ENCODE data around the gene PPARGC1A. TPM values are rescaled to one million over a fixed set of nuclear protein-coding genes. Genes with fewer than 3 reads are reported as not detected.
A peak's percentile ranks its signal among the peaks of the same experiment; 100 is the strongest.

PPARGC1A gene
- total RNA-seq, 2 donors from 2014 or later: 20.7 to 27.7 TPM

DNA sequence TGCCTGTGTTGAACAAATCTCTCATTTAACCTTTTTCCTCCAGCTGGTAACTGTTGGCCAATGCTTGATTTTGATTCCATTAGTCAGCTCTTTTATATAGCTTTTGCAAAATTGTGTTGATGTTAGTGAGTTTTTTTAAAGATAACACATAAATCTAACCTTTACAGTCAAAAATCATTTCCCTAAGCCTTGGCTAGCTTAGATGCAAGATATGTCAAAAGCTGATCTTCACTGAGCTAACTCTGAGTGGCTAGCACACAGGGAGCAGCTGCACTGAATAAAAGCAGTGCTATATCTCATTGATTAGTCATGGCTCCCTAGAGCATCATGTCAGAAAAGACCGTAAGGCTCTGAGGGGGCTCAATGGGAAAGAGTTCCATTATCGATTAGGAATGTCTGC lies 78.7 kb downstream of the PPARGC1A start:
- intact Hi-C loops (cut with DNase I): no loop called here
- no peak for DNase-seq (ENCODE audit: low spot score)

DNA sequence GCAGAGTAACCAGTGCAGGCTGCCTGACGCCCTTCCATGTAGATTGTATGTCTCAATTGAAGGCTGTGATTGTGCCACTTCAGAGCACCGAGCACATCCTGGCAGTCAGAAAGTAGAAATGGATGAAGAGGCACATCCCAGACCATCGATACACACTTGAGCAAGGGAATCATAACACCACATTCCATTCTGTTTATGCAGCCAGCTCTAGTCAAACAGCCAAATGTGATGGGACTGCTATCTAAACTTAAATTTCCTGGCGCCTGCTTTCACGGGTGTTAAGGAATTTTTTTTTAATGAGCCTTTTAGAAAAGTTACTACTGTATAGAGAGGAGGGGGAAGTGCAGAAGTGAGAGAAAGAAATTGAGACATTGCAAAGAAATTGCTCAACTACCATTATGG lies 84.4 kb downstream of the PPARGC1A start:
- DNase-seq (ENCODE audit: low spot score): no peak
- intact Hi-C loops (cut with DNase I): no loop called here

DNA sequence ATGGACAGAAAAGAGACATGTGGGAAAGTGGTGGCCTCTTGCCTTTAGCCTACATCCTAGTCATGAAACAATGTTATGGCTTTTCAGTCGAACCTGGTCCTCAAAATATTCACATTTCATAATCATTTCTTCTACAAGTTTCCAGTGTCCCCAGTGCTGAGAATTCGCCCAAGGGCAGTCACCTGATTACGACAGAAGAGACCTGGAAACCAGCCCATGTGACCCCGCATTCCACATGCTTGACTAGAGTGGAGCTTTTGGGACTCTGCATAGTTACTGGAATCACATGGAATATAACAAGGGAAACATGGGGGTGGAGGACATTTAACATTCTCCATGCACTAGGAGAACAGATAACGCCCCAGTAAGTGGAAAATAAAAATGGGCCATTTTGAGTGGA lies 100.1 kb downstream of the PPARGC1A start:
- intact Hi-C loops (cut with DNase I): no loop called here
- DNase-seq (ENCODE audit: low spot score): peak; percentile 94

DNA sequence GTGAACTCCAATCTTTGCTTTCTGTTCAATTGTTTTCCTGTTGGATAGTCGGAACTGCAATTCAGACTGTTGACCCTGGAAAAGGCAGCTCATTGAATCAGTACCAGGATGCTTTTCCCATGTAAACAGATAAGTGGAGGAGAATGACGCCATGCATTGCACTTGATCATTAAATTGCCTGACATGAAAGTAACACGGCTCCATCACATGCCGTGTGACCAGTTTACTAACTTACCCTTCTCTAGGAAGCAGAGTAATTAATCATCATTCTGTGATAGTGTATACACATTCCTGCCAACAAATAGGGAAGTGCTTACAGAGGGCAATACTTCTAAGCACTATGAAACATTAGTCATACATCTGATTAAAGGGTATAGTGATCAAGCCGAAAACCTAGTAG lies 101.4 kb downstream of the PPARGC1A start:
- intact Hi-C loops (cut with DNase I): no loop called here
- no peak for DNase-seq (ENCODE audit: low spot score)

DNA sequence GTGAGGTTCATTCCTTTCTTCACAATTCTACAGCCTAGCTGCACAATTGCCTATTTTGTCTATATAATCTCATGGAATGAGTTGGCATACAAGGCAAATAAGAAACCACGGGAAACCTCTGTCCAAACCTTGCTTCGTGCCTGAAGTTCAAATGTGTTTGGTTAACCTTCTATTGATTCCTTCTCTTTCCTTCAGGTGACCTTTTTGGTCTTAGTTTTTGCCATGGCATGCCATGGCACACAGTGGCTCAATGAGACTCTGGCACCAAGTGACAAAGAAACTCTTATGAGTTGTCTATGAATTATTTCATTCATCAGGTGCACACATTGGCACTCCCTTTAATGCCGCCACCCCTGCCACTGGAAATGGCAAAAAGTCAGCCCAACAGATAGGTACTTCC lies 101.8 kb downstream of the PPARGC1A start:
- intact Hi-C loops (cut with DNase I): no loop called here
- DNase-seq (ENCODE audit: low spot score): no peak

DNA sequence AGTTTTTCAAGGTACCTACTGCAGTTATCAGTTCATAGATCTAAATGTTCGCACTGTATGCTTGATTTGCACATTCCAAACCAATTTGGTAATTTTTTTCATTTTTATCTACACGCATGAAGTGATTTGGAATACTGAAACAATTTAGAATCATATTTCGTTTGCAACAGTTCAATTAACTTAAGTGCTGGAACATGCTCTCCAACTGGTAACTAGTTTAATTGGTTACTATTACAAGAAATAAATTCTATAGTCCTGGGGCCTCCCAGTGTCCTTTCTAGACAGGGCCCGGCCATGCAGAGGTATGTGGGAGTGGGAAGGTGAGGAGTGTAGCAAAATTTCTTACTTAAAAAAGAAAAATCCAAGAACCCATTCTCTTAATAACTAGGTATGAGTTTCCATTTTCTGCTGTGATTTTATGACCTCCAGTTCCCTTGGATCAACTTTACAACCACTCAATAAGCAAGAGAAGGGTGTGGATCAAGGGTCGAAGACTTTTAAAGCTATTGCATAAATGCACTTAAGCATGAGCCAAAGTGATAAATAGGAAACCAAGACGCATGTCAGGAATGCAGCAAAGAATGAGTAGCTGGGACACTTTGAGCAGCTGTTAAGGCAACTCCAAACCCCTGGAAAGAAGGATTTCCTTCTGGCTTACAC lies 106.9 kb downstream of the PPARGC1A start:
- intact Hi-C loops (cut with DNase I): no loop called here
- DNase-seq (ENCODE audit: low spot score): no peak

DNA sequence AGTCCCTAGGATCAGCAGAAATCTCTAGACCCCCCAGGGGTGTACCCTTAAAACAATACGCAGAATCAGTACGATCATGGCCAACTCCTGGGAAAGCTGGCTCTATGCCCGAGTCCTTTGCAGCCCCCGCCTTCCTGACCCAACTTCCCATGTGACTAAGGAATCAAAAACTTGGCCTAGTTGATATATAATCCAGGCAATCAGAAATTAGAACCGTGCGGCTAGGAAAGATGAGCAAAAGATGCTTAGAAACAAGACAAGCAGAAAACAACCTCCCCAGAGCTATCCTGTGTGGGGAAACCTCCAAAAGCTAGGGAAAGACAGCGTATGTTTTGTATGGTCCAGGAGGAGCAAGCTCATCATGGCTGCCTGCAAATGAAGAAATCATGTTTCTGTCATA lies 110.0 kb downstream of the PPARGC1A start:
- no peak for DNase-seq (ENCODE audit: low spot score)
- intact Hi-C loops (cut with DNase I): no loop called here

DNA sequence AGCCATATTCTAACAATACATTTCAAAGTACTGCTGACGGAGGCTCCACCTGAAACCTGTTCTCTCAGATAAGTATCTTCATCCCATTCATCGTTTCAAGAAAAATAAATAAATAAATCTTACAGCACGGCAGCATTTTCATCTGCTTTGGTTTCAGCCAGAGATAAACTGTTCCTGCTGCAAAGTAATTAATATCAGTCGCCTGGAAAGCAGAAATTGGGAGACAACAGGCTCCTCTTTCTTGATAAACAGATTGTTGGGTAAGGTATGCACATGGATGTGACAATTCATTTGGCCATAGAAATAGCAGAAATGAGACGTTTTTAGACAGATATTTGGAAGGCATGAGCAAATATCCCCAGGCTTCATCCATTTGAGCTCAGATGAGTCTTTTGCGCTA lies 110.4 kb downstream of the PPARGC1A start:
- intact Hi-C loops (cut with DNase I): no loop called here
- DNase-seq (ENCODE audit: low spot score): no peak

DNA sequence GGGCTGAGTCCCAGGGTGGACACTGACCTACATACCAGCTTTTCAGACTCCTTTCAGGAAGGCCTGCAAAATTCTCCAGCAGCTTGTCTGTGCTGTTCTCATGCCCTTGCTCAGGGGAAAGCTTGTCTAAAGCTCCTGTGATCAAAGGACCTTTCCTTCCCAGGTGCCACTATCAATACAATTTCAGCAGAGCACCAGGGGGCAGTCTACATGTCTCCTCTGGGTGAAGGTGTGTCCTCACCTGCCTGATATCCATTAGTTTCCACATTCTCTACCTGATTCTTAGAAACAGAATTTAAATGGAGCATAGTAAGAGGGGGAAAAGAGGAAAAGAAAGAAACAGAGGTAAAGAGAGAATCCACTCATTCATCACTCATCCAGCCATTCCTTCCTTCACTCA lies 114.2 kb downstream of the PPARGC1A start:
- DNase-seq (ENCODE audit: low spot score): no peak
- intact Hi-C loops (cut with DNase I): no loop called here

DNA sequence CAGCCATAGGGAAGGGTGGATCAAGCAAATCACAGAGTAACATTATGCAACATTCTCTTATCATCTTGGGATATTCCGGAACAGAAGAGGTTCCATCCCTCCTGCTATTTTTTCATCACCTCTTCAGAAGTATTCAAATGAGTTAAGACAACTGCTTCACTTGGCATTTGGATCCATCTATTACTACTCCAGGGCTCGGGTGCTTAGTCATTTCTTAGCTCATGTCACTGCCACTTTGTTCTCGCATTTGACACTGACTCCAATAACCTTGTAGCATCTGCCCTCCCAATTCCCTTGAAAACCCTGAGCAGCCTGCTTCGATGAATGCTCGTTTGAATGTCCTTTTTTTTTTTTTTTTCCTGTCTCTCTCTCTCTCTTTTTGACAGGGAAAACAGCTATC lies 114.9 kb downstream of the PPARGC1A start:
- intact Hi-C loops (cut with DNase I): no loop called here
- no peak for DNase-seq (ENCODE audit: low spot score)

DNA sequence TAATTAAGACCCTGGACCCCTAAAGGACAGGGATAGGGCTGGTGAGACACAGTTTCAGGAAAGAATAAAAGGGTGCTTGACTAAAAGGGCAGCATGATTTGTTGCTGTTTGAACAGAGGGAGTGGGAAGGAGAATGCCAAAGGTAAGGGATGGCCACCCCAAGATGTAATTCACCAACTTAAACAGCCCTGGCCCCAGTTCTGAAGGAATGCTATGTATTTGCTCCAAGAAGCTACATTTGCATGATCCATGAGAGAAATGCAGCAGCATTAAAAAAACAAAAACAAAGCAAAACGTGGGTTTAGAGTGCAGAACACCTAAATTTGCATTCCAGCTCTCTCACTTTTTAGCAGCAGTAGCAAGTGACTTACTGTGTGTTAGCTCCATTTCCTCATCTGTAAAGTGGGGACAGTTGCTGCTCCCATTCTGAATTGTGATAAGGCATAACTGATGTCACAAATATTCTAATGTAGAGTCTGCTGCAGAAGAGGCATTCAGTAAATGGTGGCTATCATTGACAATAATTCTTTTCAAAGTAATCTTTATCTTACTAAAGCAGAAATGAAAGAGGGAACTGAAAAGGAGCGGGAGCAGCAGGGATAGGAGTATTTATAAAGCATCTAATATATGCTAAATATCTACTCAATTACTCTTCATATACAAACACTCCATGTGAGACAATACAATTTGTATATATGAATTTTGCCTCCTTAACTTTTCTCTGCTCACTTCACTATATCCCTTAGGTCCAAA lies 115.8 kb downstream of the PPARGC1A start:
- no peak for DNase-seq (ENCODE audit: low spot score)
- intact Hi-C loops (cut with DNase I): no loop called here

DNA sequence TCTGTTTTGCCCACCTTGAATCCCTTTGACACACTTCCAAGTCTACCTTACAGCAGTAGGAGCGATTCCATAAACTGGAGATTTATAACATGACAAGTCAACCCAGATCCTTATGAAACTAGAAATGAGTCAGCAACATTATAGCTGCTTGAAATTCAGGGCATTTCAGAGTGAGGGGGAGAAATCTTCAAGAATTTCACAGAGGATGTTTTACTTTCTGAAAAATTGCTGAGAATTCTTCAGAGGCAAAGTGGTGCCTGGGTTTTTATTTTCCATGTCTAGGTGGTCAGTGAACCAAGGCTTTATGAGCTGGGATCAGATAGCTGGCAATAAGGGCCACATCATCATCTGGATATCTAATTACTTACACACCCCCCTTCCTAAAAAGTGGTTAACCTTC lies 119.8 kb downstream of the PPARGC1A start:
- no peak for DNase-seq (ENCODE audit: low spot score)
- intact Hi-C loops (cut with DNase I): no loop called here

DNA sequence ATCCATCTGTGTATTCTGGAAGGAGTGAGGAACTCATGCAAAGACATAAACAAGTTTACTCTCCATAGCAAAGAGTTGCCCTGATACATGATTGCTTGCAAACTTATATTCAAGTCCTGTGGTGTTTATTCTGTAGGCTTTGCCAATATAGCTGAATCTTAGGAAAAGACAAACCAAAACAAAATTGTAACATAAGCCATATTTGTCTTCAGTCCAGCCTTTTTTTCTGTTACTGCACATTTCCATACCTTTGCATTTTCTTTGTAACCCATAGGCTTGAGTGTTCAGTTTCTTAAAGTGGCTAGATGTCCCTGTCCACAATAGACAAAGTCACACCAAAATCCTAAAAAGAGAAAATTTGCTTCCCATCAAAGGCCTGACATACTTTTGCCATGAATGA lies 120.4 kb downstream of the PPARGC1A start:
- DNase-seq (ENCODE audit: low spot score): no peak
- intact Hi-C loops (cut with DNase I): no loop called here

DNA sequence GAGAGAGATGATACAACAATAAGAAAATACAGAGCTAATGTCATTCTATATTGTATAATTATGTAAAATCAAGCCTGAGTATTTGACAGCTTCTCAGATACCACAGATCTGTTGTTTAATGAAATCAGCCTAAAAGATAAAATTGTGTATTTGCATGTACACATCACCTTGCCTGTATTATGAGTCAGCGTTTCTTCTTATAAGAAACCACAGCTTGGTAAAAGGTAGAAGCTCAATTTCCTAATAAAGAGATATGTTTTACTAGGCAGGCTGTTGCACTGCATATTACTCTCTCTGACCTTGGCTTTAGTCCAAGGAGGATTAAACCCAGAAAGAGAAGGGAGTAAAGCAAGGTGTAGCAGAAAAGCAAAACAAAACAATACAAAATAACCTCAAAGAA lies 121.3 kb downstream of the PPARGC1A start:
- intact Hi-C loops (cut with DNase I): no loop called here
- no peak for DNase-seq (ENCODE audit: low spot score)

DNA sequence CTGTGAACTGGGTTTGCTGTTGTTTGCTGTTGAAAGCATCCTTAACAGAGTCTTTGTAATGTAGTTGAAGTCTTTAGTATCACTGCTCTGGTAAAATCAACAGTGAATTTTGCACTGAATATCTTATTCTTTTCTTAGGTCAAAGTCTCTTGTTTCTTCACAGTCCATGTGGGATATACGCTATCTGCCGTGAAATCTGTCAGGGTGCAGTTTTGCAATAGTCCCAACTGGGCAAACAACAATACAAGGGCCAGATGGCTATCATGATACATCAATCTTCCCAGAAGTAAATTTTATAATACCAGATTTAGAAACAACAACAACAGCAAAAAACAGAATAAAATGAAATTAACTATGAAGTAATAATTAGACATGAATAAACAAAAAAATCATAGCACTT lies 123.5 kb downstream of the PPARGC1A start:
- no peak for DNase-seq (ENCODE audit: low spot score)
- intact Hi-C loops (cut with DNase I): no loop called here

DNA sequence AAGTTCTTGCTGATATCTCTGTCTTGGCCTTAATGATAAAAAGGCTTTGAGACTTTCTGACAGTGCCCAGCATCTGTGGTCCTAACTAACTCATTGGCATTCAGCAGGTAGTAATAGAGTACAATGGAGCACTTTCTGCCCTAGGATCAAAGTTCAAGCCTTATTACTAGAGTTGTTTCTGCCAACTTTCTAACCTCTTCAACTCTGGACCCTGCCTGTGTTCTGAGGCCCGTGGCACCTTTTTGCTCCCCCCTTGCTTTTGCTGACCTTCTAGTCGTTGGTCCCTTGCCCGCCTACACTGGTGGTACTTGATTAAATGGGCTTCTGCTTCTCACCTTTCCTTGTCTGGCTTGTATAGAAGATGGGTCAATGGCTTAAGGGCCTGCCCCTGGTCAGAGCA lies 126.3 kb downstream of the PPARGC1A start:
- intact Hi-C loops (cut with DNase I): no loop called here
- no peak for DNase-seq (ENCODE audit: low spot score)

DNA sequence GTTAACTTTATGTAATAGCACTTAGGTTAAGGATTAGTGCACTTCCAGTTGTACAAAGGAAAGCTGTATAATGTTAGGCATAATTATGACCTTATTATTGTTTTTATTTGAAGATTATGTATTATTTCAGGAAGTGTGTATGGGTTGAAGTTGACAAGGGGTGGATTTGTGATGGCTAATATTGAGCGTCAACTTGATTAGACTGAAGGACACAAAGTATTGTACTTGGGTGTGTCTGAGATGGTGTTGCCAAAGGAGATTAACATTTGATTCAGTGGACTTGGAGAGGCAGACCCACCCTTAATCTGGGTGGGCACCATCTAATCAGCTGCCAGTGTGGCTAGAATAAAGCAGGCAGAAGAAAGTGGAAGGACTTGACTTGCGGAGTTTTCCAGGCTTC lies 127.3 kb downstream of the PPARGC1A start:
- intact Hi-C loops (cut with DNase I): no loop called here
- DNase-seq (ENCODE audit: low spot score): no peak

DNA sequence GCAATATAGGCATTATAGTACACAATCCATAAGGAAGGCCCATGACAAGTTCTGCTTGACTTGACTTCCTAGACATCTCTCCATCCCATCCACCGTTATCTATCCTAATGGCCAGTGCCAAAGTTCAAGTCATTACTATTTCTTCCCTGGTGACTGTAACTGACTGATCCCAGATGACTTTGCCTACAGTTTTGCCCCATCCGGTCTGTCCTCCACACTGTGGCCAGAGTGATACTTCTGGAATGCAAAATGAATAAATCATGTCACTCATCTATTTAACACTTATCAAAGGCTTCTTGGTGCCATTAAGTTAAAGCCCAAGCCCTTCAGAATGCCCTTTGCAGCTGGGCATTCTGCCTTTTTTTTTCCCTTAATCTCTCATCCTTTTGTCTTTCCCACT lies 130.8 kb downstream of the PPARGC1A start:
- intact Hi-C loops (cut with DNase I): no loop called here
- no peak for DNase-seq (ENCODE audit: low spot score)

DNA sequence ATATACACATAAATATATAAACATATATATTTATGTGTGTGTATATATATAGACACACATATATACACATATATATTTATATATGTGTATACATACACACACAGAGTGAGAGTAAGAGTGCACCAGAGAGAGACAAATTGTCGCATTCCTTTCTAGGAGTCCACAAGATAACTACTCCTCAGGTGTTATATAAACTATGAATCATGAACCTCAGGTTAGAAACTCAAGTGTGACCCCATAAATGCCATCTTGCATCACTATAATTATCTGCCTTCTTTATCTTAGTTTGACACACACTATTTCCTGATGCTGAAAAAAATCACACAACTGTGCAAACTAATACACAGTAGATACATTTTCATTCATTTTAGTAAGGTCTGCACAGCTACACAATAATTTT lies 135.2 kb downstream of the PPARGC1A start:
- no peak for DNase-seq (ENCODE audit: low spot score)

DNA sequence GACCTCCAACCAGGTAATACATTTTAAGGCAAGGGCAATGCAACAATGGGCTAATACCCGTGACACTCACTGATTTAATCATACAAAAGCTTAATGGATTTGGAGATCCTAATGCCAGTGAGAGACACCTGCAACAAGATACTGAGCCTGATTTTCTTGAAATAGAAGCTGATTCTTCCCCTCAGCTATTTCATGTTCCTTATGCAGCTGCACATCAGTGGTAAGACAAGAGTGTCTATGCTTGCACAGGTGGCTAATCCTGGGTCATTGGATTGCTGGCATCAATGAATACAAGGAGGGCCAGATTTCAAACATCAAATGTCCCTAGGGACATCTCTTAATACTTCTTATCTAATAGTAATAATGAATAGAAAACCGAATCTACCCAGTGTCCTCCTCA lies 139.7 kb downstream of the PPARGC1A start:
- intact Hi-C loops (cut with DNase I): no loop called here
- DNase-seq (ENCODE audit: low spot score): no peak

More for the DNA sequence above, 135.2 kb downstream of the PPARGC1A start:
- intact Hi-C loops (cut with DNase I): no loop called here

DNA sequence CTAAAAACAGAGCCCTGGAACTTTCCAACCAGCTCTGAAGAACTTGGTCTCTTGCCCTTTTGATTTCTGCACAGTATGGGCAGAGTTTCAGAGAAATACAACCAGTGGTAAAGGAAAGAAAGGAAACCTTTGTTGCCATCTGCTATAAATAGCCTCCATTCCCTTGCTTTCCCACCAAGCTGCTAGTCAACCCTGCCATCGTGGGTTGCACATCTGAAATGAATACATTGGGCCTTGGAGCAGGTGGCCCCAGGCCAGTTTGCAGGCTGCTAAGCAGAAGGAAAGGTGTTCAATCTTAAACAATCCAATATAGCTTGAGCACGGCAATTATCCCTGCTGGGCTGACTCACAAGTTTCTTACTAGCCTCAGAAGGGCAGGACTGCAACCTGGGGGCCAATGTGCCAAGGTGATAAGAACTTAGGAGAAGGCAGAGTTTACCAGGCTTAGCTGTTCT lies 142.5 kb downstream of the PPARGC1A start:
- intact Hi-C loops (cut with DNase I): no loop called here

More for the DNA sequence above, 142.5 kb downstream of the PPARGC1A start:
- DNase-seq (ENCODE audit: low spot score): no peak
